ENCODE data around the gene MCF2.

- TF ChIP-seq RBM39 (IDR thresholded peaks at IDR 0.05; ENCODE audit: low read depth, low read length, poor library complexity, severe bottlenecking) = no peak
- no peak for TF ChIP-seq ZNF143 (CRISPR knock-in tag; IDR thresholded peaks at IDR 0.05)
- TF ChIP-seq HOXA7 (CRISPR knock-in tag; IDR thresholded peaks at IDR 0.05) = no peak
- no peak for TF ChIP-seq POLR2A (IDR thresholded peaks at IDR 0.05; ENCODE audit: insufficient read depth in 1 of 2, low read depth in 2 of 2, low read length in 2 of 2)
Observed at GRCh38 chrX:139600105-139600504, 107.9 kb downstream of the MCF2 start.

Data from HepG2 (cell line).